ENCODE measurements around the gene LAMB4.
A peak's percentile ranks its signal among the peaks of the same experiment; 100 is the strongest.

LAMB4 gene

DNA sequence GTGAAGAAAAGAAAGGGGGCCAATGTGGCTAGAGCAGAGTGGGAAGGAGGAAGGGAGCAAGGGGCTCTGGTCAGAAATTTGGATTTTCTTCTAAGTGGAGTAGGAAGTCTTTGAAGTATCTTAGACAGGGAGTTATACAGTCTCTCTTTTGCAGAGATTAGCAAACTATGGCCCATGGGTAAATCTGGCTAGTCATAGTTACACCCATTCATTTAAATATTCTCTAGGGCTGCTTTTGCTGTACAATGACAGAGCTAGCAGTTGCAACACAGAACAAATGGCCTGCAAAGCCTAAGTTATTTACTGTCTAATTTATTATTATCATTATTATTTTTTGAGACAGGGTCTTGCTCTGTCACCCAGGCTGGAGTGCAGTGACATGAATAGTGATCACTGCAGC lies 10.5 kb upstream of the LAMB4 start:
- no peak for DNase-seq

DNA sequence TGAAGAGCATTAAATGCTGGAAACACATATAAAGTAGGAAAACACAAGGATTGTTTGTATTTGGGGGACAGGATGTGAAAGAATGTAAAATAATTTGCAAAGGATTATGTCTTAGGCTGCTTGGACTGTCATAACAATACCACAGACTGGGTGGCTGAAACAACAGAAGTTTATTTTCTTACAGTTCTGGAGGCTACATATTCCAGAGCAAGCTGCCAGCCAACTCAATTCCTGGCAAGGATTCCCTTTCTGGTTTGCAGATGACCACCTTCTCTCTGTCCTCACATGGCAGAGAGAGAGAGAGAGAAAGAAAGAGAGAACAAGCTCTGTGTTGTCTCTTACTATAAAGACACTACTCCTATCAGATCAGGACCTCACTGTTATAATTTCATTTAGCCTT lies 8.8 kb upstream of the LAMB4 start:
- no peak for DNase-seq

DNA sequence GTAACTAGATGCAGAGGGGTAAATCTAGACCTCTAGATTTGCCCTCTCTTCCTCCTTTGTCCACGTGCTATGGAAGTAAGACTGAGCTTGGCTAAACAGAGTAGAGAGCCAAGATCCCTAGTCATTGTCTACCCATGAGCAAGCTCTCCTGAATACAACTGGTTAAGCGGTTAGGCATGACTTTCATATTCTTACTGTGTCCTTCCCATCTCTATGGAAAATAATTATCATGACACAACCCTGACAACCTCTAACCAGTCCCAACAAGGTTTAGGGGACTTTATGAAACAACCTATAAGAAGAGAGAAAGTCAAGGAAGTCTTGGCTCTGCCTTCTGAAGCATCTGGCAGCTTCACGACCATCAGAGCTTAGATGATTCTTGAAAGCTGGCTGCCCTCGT lies 7.8 kb upstream of the LAMB4 start:
- no peak for DNase-seq

DNA sequence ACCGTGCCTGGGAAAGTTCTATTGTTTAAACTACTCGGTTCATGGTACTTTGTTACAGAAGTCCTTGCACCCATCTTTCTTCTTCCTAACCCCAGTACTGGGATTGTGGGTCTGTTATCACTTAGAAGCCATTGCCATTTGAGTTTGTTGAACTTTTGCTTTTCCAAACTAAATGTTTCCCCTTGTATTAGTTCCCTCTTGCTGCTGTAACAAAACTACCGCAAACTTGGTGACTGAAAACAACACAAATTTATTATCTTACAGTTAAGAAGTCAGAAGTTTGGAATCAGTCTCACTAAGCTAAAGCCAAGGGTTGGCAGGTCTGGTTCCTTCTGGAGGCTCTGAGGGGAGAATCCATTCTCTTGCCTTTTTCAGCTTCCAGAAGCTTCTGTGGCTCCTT lies 6.9 kb upstream of the LAMB4 start:
- DNase-seq, result no peak

DNA sequence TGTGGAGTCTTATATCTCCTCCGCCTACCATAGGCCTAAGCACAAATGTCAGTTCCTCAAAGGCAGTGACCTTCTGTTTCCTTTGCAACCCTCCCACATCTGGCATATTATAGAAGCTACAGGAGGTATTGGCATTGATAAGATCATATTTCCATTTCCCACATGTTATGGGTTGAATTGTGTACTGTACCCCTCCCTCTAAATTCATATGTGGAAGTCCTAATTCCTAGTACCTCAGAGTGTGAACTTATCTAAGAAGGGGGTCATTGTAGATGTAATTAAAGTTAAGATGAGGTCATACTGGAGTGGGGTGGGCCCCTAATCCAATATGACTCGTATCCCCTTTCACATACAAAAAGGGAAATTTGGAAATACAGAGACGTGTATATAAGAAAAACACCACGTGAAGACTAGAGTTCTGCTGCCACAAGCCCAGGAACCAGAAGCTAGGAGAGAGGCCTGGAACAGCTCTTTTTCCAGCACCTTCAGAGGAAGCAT lies 6.1 kb upstream of the LAMB4 start:
- no peak for DNase-seq

DNA sequence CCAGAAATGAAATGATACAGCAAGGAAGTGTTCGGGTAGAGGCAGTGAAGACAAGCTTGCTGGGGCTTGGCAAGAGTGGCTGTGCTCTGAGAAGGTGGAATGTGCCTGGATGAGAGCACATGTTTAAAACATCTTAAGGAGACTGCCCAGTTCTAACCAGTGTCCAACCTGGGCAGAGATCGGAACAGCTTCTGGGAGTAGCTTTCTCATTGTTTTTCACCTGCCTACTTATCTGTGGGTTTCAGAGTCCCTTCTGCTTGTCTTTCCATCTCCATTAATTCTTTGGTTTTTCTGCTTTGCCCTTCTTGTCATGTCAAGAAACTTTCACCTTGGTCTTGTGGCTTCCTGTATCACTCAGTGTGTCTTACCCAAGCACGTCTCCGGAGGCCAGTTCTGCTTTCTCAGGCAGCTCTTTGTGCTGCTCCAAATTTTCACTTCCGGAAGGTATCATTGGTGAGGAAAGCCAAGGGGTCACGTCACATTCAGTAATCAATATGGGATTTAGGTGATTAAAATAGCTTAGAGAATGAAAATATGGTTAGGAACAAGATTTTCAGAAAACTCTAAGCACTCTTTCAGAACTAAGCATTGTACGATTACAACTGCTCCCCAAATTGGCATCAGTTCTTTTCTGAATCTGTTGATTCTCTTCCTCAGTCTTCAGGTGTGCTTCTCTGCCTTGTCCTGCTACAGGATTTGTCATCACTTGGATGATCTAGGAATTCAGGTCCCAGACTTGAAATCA lies 5.5 kb upstream of the LAMB4 start:
- DNase-seq, result peak; percentile 75

DNA sequence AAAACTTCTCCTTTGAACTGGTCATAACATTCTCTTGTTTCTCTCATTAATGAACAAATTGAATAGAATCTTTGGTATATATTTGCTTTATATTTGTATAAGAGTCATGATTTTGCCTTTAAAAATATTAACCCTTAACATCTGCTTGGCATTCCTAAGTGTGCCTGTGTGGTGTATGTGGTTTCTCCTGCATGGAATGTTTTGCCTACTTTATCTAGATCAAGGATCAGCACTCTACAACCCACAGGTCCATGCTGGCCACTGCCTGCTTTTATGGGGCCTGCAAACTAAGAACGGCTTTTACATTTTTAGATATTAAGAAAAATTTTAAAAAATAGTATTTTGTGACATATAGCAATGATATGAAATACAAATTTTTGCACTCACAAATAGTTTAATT lies 4.3 kb upstream of the LAMB4 start:
- no peak for DNase-seq

DNA sequence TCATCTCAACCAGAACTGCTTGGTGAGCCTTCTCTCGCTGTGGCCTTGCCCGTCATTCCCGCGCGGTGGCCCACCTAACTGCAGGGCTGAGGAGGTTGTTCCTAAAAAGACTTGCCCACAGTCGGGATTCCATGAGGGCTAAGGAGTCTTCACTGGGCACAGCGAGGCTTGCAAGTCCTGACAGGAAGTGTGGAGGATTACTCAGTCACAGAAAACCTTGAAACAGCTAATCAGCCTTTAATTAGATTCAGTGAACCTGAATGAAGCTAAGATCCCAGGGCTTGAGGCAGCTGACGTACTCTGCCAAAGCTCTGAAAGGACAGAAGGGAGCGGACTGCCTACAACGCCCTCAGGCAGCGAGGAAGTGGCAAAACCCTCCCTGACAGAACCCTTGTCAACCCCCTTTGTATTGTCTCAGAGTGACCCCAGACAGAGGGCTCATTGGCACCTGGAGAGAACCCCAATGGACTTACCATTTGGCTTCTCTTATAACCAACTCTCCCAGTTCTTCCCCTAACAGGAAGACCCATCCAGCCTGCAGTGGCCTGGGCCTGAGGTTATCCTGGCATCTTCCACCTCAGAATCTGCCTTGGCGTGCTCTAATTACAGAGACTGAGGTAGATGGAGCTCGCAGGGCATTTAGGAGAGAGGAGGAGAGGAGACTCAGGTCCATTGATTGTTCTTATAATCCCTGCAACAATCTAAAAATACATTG lies 2.5 kb upstream of the LAMB4 start:
- no peak for DNase-seq

DNA sequence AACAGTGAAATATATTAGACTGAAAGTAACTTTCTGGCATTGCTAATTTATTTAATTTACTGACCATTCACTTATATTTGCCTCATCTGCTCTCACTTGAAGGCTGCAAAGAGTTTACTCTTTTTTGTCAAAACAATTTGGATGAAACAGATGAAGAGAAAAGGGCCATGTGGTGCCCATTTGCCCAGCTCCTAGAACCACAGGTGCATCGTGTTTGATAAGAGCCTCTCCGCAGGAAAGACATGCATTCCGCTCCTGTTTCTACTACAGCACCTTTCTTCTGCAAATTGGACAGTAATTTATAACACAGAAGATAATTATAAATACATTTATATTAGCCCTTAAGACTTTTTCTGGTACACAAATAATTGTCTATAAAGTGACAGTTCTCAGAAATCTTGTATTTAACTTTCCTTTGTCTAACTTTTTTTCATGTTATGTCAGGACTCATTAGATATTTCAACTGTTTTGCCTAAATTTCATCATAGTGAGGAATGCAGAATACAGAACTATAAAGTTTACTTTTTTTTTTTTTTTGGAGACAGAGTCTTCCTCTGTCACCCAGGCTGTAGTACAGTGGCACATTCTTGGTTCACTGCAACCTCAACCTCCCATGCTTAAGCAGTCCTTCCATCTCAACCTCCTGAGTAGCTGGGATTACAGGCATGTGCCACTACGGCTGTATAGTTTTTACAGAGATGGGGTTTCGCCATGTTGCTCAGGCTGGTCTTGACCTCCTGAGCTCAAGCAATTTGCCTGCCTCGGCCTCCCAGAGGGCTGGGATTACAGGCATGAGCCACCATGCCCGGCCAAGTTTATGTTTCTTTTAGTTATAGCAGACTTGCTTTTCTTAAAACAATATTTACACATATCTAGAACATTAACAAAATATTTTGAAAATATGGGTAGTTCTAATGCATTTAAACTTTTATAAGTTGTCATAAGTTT lies 869 bp downstream of the LAMB4 start:
- no peak for DNase-seq

DNA sequence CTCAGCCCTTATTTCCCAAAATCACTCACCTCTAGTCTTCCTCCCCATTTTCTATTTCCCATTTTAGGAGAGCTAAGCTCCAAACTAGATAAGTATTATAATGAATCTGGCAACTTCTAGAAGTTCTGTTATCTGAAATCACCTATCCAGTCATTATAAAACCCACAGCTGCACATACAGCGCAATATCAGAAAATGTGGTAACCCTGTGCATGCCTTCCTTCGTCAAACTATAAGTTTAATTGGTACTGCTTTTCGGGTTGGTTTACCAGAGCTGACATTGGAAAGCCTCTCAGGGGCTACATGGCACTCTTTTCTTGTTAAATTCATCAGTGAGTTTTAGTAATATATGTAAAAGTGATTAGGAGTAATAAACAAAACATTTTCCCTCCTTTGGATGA lies 1.6 kb downstream of the LAMB4 start:
- DNase-seq, result peak; percentile 6

DNA sequence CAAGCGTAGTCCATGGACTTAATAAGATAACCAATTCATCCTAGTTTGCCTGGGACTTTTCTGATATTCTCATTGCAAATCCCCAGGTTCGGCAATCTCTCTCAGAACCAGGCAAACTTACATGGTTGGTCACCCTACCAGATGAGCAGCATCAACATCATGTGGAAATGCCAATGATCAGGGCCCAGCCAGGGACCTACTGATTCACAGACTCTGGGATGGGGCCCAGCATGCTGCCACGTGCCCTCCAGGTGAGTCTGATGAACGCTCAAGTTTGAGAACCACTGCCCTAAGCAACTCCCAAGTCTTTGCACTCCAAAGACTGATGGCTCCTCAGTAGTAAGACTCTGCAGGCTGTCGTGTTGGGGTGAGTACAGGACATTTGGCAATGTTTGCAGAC lies 2.7 kb downstream of the LAMB4 start:
- no peak for DNase-seq

DNA sequence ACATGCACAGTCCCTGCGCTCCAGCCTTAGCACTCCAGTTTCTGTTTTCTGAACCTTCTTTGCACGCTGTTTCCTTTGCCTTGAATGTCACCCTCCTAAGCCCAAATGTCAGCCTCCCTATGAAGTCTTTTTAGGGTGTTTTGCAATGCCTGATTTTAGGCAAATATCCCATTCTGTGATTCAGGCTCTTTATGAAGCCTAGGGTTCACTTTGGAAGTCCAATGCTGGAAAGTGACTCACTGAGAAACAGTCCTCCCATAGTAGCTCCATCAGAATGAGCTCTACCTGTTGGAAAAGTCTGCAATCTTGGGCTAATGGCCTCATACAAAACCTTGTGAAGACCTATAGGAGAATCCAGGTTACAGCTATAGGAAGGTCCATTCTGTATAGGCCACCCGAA lies 5.3 kb downstream of the LAMB4 start:
- no peak for DNase-seq

DNA sequence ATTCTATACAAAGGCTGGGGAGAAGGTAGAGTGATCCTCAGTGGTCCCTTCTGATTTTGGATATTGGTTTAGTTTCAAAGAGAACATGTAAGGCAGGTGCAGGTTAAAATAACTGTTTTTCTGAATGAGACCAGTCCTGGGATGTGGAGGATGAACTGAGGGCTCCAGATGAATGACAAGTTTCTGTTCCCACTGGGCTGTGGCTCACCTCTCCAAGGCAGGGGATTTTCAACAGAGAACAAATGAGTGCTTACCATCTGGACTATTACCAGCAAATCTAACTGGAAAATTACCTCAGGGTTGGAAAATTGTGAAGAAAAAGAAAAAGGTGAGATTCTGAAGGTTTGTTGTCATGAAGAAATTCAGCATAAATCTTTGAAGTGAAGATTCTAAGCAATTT lies 8.0 kb downstream of the LAMB4 start:
- no peak for DNase-seq

DNA sequence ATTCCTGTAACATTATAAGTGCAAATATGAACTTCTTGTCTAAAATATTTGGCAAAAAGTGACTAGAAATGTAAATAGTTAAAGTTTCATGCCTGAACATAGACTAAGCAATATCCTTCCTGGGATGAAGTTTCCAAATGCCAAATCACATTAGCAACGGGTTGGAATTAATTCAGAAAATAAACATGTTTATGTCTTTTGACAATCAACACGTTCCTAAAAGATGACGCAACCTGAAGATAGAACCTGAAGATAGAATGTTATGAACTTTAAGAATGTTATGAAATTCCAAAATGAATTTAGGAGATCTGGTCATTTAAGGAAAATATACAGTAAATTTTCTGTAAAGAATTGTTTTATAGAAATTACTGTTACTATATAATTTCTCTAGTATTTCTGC lies 9.2 kb downstream of the LAMB4 start:
- DNase-seq, result no peak

DNA sequence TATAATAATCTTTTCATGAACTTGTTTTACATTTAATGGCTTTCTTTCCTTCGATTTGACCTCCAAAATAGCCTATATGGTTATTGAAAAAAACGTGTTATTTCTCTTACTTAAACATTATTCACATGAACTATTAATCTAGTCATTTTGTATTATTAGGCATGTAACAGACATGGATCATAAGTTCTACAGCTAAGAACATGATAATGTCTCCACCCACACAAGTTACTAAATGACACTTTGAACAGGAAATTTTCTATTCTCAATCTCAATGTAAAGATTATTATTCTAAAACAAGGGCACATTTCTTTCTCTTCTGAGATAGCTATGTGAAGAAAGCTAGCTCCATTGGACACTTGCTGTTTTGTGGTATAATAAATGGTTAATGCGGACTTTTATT lies 10.0 kb downstream of the LAMB4 start:
- no peak for DNase-seq

DNA sequence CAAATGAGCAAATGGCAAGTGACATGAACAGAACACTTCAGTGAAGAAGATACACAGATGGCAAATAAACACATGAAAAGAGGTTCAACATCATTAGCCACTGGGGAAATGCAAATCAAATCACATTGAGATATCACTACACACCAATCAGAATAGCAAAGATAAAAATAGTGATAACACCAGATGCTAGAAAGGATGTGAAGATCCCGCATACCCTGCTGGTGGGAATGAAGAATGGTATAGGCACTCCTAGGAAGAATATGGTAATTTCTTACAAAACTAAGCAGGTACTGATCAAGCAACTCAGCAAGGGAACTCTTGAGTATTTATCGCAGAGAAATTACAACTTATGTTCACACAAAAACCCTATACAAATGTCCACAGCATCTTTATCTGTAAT lies 11.2 kb downstream of the LAMB4 start:
- no peak for DNase-seq

DNA sequence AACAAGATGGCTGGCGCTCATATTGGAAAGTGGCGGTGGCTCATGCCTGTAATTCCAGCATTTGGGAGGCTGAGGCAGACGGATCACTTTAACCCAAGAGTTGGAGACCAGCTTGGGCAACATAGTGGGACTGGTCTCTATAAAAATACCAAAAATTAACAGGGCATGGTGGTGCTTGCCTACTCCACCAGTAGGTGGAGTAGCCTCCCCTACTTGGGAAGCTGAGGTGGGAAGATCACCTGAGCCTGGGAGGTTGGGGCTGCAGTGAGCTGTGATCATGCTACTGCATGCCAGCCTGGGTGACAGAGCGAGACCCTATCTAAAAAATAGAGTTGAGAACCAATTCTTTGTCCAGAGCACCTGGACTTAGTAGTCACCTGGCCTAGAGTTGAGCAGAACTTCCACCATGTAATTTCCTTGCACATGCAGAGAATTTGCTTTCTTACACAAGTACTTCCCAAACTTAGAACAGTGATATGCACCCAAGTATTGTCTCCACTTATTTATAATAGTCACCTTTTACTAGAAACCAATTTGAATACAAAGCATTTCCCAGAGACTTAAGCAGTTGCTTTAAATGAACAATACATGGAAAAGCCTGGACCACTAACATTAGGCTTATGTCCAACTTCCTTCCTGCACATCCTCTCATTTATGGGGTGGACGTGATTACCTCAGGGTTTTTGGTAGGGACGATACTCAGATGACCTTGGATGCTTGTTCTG lies 15.9 kb downstream of the LAMB4 start:
- DNase-seq, result peak; percentile 21

DNA sequence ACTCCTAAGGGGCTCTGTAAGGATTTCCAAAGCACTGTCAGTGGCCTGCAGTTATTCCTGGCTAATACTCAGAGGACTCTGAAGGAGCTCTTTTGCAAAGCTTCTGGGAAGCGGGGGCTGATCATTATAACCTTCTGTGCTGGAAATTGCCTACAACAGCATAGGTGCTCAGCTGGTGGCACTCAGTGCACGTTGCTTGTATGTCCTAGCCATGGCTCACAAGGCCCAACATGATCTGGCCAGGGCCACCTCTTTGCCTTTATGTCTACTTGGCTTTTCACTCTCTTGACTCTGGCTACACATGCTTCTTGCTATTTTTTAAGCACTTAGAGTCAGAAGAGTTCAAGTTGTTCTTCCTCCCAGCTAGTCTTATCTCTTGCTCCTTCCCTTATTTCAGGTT lies 17.5 kb downstream of the LAMB4 start:
- no peak for DNase-seq

DNA sequence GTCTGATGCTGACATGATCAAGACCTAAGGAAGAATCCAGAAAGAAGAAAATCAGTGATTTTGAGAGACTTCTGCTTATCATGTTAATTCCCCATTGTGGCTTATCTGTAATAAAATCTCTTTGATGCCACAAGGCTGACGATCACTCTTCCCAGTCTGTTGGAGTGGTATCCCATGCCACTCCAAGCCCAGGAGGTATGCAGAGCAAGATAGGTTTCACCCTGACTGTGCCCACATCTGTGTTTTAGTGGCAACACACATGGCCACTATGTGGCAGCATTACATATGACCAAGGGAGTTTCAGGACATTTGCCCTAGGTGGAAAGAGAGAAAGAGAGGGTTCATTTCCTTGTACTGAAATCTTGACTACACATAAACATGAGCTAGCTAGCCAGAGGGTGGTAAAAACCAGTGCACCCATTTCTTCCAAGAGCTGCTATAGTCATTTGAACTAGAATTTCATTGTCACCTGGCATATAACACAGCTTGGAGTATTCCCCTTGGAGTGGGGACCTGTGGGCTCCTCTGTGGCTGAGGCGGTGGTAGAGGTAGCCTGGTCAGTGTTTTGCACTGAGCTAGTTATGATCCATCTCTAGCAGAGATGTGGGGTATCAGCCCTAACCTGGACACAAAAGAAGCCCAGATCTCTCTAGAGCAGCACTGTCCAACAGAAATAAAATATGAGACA lies 20.8 kb downstream of the LAMB4 start:
- DNase-seq, result no peak

DNA sequence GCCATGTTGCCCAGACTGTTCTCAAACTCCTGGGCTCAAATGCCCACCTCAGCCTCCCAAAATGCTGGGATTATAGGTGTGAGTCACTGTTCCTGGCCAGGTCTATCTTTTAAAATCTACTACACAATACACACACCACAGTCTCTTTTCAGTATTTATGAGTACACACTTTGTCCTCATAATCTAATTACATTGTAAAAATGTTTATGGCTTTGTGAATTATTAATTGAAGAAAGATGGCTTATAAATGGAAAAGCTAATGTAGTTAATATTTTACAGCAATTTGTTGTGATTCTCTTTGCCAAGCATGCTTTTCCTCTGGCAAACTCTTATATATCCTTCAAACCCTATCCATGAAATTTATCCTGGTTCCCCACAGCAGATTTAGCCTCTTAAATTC lies 22.0 kb downstream of the LAMB4 start:
- no peak for DNase-seq

DNA sequence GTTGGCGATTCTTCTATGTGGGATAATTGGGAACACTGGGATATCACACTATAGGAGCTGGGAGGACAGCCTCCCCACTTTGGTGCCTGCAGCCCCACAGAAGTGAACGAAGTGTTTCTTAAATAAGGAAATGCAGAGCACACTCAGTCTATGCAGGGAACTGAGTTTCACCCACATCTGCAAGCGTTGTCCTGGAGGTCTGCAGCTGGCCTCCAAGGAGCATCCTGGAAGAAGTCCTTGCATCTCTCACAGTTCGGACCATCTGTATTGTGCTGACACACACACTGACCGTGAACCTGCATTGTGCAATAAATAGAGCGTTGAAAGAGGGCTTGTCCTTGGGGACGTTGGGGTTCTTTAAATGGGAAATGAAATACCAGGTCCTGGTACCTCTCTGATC lies 25.8 kb downstream of the LAMB4 start:
- DNase-seq, result no peak
